ENCODE data around the gene TMED6. TPM values are rescaled to one million over a fixed set of nuclear protein-coding genes. Genes with fewer than 3 reads are reported as not detected.

The TMED6 gene
- total RNA-seq, 1 experiment from 2014 or later: 0.59 TPM

DNA sequence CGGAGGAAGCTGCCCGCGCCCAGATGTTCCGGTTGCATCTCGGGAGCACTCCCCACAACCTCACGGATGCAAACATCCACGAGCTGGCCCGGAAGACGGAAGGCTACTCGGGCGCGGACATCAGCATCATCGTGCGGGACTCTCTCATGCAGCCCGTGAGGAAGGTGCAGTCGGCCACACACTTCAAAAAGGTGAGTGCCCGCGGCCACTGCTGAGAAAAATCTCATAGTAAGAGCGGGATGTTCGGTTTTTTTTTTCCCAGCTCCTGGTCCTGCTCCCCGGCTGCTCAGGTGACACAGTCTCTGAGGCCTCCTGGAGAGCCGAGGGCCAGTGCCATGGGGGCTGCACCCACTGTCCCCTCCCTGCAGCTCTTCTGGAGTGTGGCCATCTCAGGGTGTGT, 30.5 kb downstream of the TMED6 start:
- peaks cover 44% of the 10 kb centered on the region for H4K20me1 ChIP-seq (ENCODE audit: insufficient read depth)
- peaks cover 2% of the 10 kb centered on the region for H3K4me1 ChIP-seq (replicated peaks; ENCODE audit: insufficient read depth)
- H2AFZ ChIP-seq: no peak overlapping the region
- no TSS peak for BruUV-seq (replicated peaks)
- intact Hi-C loops (cut with micrococcal nuclease; ENCODE audit: unreplicated experiment): no loop called here
- peaks cover 5% of the 10 kb centered on the region; the same call in 1 of the 2 replicates for H3K36me3 ChIP-seq (ENCODE audit: low read depth)
- no peaks in the 10 kb centered on the region for H3K9me2 ChIP-seq (ENCODE audit: insufficient read depth)
- ChIA-PET POLR2A (ENCODE audit: unreplicated experiment) (interaction anchor here (0.6 kb wide), 1 partner anchor 167 kb away, joined by 3 read pairs; no protein-coding TSS in a partner anchor), CTCF (no interaction called here)
- H3K4me2 ChIP-seq: no peak overlapping the region
- H3K27me3 ChIP-seq (ENCODE audit: insufficient read depth, low read depth): no peaks in the 10 kb centered on the region
- no peak for TF ChIP-seq EZH2 (IDR thresholded peaks at IDR 0.05; ENCODE audit: low read depth)
- TF ChIP-seq, protein P1, sequence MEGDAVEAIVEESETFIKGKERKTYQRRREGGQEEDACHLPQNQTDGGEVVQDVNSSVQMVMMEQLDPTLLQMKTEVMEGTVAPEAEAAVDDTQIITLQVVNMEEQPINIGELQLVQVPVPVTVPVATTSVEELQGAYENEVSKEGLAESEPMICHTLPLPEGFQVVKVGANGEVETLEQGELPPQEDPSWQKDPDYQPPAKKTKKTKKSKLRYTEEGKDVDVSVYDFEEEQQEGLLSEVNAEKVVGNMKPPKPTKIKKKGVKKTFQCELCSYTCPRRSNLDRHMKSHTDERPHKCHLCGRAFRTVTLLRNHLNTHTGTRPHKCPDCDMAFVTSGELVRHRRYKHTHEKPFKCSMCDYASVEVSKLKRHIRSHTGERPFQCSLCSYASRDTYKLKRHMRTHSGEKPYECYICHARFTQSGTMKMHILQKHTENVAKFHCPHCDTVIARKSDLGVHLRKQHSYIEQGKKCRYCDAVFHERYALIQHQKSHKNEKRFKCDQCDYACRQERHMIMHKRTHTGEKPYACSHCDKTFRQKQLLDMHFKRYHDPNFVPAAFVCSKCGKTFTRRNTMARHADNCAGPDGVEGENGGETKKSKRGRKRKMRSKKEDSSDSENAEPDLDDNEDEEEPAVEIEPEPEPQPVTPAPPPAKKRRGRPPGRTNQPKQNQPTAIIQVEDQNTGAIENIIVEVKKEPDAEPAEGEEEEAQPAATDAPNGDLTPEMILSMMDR (conservative IDR thresholded peaks at IDR 0.05): no peak
- H3K4me3 ChIP-seq: no peak overlapping the region
- no peak overlapping the region for H3K27ac ChIP-seq
- DNase-seq: no peak
- peaks cover 17% of the 10 kb centered on the region; the same call in 1 of the 2 replicates for H3F3A ChIP-seq (ENCODE audit: insufficient read depth, low read depth)
- H3K9me3 ChIP-seq (ENCODE audit: insufficient read depth, low read depth): no peaks in the 10 kb centered on the region
- peaks cover 36% of the 10 kb centered on the region for H3K79me2 ChIP-seq (ENCODE audit: low read depth)

DNA sequence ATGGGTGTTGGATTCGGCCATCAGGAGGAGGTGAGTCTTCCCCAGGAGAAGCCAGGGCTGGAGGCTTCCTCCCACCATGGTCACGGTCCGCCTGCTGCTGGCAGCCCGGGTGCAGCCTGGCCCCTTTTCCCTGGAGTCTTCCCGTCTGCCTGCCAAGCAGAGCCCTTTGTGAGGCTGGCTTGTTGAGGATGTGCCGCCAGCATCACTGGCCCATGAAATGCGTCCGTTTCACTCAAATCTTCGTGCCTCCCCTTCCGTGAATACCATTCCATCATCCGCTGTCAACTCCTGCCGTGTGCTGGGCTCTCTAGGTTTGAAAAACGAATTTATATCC, 30.9 kb downstream of the TMED6 start:
- BruUV-seq (replicated peaks): no TSS peak
- intact Hi-C loops (cut with micrococcal nuclease; ENCODE audit: unreplicated experiment): no loop called here
- TF ChIP-seq, protein P1 (conservative IDR thresholded peaks at IDR 0.05): no peak
- no peak for TF ChIP-seq EZH2 (IDR thresholded peaks at IDR 0.05; ENCODE audit: low read depth)
- Histone ChIP-seq H3K9me2 (ENCODE audit: insufficient read depth) (no peaks in the 10 kb centered on the region), H3K4me3 (no peak overlapping the region), H3K79me2 (ENCODE audit: low read depth) (peaks cover 32% of the 10 kb centered on the region), H4K20me1 (ENCODE audit: insufficient read depth) (peaks cover 41% of the 10 kb centered on the region), H3K4me1 (replicated peaks; ENCODE audit: insufficient read depth) (no peaks in the 10 kb centered on the region), H2AFZ (no peak overlapping the region), H3K9me3 (ENCODE audit: insufficient read depth, low read depth) (no peaks in the 10 kb centered on the region), H3K36me3 (ENCODE audit: low read depth) (peaks cover 5% of the 10 kb centered on the region; the same call in 1 of the 2 replicates), H3F3A (ENCODE audit: insufficient read depth, low read depth) (peaks cover 14% of the 10 kb centered on the region; the same call in 1 of the 2 replicates), H3K4me2 (no peak overlapping the region), H3K27me3 (ENCODE audit: insufficient read depth, low read depth) (no peaks in the 10 kb centered on the region), H3K27ac (no peak overlapping the region)
- CTCF ChIA-PET: no interaction called here
- no peak for DNase-seq
- POLR2A ChIA-PET (ENCODE audit: unreplicated experiment): interaction anchor here (0.6 kb wide), 1 partner anchor 167 kb away, joined by 3 read pairs; no protein-coding TSS in a partner anchor

GRCh38 chr16:69319826-69320739, 31.5 kb downstream of the TMED6 start:
- Histone ChIP-seq H3K27ac (no peak overlapping the region), H3K4me1 (replicated peaks; ENCODE audit: insufficient read depth) (no peaks in the 10 kb centered on the region), H3F3A (ENCODE audit: insufficient read depth, low read depth) (peaks cover 14% of the 10 kb centered on the region; the same call in 1 of the 2 replicates), H3K9me3 (ENCODE audit: insufficient read depth, low read depth) (no peaks in the 10 kb centered on the region), H3K79me2 (ENCODE audit: low read depth) (peaks cover 26% of the 10 kb centered on the region; the same call in 1 of the 2 replicates), H3K4me3 (no peak overlapping the region), H3K27me3 (ENCODE audit: insufficient read depth, low read depth) (no peaks in the 10 kb centered on the region), H2AFZ (no peak overlapping the region), H4K20me1 (ENCODE audit: insufficient read depth) (peaks cover 34% of the 10 kb centered on the region), H3K4me2 (no peak overlapping the region), H3K36me3 (ENCODE audit: low read depth) (peaks cover 5% of the 10 kb centered on the region; the same call in 1 of the 2 replicates), H3K9me2 (ENCODE audit: insufficient read depth) (no peaks in the 10 kb centered on the region)
- TF ChIP-seq EZH2 (IDR thresholded peaks at IDR 0.05; ENCODE audit: low read depth): no peak
- POLR2A ChIA-PET (ENCODE audit: unreplicated experiment): no interaction called here
- no peak for DNase-seq
- intact Hi-C loops (cut with micrococcal nuclease; ENCODE audit: unreplicated experiment): no loop called here
- BruUV-seq (replicated peaks): no TSS peak
- CTCF ChIA-PET: no interaction called here

Measured in PC-9 (cell line).